Thyroid gland (tissue), 4 donors: ENCODE measurements around the gene SYMPK. TPM values are rescaled to one million over a fixed set of nuclear protein-coding genes. Genes with fewer than 3 reads are reported as not detected.
"Not testable (repeated sequence)": the region's sequence is repeated elsewhere in the genome, so short reads cannot be mapped to it uniquely, and the experiment has no call there.

Source experiments
- DNase-seq, 2 donors: peaks; one replicate each; pipeline ENCODE4 v3.0.0-alpha.2; 2019
- H3K27ac ChIP-seq, 3 donors: fragments of 200-600 bp; sonication (generic); 1 replicate in 2 of 3; 2 replicates in 1 of 3; pipeline ENCODE4 v1.5.1; 2016 to 2019; ENCODE audit warnings: mild to moderate bottlenecking in 1 of 3, moderate library complexity in 1 of 3
- H3K27me3 ChIP-seq: fragments of 200-600 bp; sonication (generic); one replicate; pipeline ENCODE4 v1.5.1; 2019
- H3K36me3 ChIP-seq, 2 donors: fragments of 200-600 bp; sonication (generic); one replicate each; pipeline ENCODE4 v1.5.1; 2016 to 2019
- H3K4me1 ChIP-seq, 2 donors: fragments of 200-600 bp; sonication (generic); one replicate each; pipeline ENCODE4 v1.5.1; 2017 to 2019
- H3K4me3 ChIP-seq, 3 donors: fragments of 200-600 bp; sonication (generic); replicated peaks in 1 of 3; 1 replicate in 2 of 3; 2 replicates in 1 of 3; pipeline ENCODE4 v1.5.1; 2016; ENCODE audit warnings: mild to moderate bottlenecking in 1 of 3
- H3K9me3 ChIP-seq: fragments of 200-600 bp; sonication (generic); one replicate; pipeline ENCODE4 v1.5.1; 2017
- POLR2A ChIP-seq, 2 donors: fragments of 450-650 bp; IDR thresholded peaks; one replicate each; pipeline ENCODE4 v1.6.1; 2017; ENCODE audit warnings: antibody characterized with exemption in 2 of 2, mild to moderate bottlenecking in 2 of 2, moderate library complexity in 1 of 2
- WGBS, 2 donors: methylation state at CpG; one replicate each; pipeline ENCODE4 v1.1.5; 2017; 5-methylcytosine and 5-hydroxymethylcytosine counted together
- intact Hi-C: fragments of 100-400 bp; cut with DNase I; formaldehyde crosslinking; loops from one replicate; pipeline ENCODE4 v1.15.1; 2023
- total RNA-seq, 4 donors: library from RNA; depleted of rRNA; stranded (reverse); fragments of >200 nt; gene quantifications; one replicate each; pipeline ENCODE4 v1.2.3, GENCODE V29; 2016
- TF ChIP-seq, protein P1 (sequence below), 6 experiments: fragments of 200-600 bp in 3 of 6; fragments of 450-650 bp in 3 of 6; sonication (generic) in 3 of 6; IDR thresholded peaks; one replicate each; pipeline ENCODE4 v1.5.1; 2016 to 2019; ENCODE audit warnings: antibody characterized with exemption in 6 of 6, mild to moderate bottlenecking in 2 of 6, inconsistent platforms in 1 of 6, moderate library complexity in 1 of 6

SYMPK gene
- total RNA-seq, 4 donors from 2014 or later, result 32.4 to 56.8 (median 38.7) TPM

DNA sequence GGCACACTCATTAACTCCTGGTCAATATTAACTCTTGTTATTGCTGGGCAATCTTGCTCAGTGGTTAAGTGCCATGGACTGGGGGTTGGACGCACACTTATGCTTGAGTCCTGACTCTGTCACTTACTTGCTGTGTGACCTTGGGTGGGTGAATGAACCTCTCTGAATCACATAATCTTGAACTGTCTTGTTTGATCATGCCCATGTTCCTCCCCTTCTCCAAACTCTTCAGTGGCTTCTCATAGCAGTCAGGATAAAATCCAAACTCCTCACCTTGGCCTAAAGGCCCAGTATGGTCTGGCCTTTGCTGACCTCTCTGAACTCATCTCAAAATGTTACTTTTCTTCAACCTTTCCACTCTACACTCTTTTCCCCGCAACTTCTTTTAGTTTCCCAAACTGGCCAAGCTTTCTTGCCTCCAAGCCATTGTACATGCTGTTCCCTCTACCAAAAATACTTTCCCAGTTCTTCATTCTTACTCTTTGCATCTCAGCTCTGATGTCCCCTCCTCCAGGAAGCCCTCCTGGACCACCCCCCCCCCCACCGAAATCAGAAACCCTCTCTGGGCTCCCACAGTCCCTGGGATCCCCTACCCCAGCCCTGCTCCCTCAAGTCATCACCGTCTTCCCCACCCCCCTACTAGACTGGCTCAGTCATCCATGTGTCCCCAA is 37.1 kb upstream of the SYMPK start:
- Histone ChIP-seq H3K36me3 (peaks cover 6 to 21% of the 10 kb centered on the region in 2 donors), H3K4me3 (no peak overlapping the region), H3K9me3 (no peaks in the 10 kb centered on the region), H3K4me1 (peaks cover 14 to 23% of the 10 kb centered on the region in 2 donors), H3K27ac (no peak overlapping the region), H3K27me3 (no peaks in the 10 kb centered on the region)
- TF ChIP-seq, protein P1, sequence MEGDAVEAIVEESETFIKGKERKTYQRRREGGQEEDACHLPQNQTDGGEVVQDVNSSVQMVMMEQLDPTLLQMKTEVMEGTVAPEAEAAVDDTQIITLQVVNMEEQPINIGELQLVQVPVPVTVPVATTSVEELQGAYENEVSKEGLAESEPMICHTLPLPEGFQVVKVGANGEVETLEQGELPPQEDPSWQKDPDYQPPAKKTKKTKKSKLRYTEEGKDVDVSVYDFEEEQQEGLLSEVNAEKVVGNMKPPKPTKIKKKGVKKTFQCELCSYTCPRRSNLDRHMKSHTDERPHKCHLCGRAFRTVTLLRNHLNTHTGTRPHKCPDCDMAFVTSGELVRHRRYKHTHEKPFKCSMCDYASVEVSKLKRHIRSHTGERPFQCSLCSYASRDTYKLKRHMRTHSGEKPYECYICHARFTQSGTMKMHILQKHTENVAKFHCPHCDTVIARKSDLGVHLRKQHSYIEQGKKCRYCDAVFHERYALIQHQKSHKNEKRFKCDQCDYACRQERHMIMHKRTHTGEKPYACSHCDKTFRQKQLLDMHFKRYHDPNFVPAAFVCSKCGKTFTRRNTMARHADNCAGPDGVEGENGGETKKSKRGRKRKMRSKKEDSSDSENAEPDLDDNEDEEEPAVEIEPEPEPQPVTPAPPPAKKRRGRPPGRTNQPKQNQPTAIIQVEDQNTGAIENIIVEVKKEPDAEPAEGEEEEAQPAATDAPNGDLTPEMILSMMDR (IDR thresholded peaks at IDR 0.05), result no peak
- no peak for TF ChIP-seq POLR2A (IDR thresholded peaks at IDR 0.05)
- no peak for DNase-seq
- intact Hi-C loops, result loop anchor here (10.0 kb wide), 1 partner anchor 115 kb away; no protein-coding TSS in a partner anchor
- WGBS, 2 donors, result 92 to 96% methylated on average over 4 of the region's 4 CpGs

DNA sequence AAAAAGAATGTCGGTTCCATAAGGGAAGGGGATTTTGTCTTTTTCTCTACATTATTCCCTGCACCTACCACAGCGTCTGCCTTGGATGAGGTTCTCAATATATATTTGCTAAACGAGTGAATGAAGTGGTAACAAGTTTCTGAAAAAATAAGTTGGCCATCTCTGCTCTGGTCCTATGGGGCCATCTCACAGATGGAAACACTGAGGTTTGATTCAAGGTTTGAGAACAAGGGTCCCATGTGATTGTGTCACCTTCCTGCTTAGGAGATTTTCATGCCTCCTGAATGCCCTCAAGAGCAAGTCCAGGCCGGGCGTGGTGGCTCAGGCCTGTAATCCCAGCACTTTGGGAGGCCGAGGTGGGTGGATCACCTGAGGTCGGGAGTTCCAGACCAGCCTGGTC is 36.3 kb upstream of the SYMPK start:
- no peak for DNase-seq
- Histone ChIP-seq H3K27ac (no peak overlapping the region), H3K36me3 (peaks cover 7 to 21% of the 10 kb centered on the region in 2 donors), H3K4me1 (peaks cover 14 to 23% of the 10 kb centered on the region in 2 donors), H3K27me3 (no peaks in the 10 kb centered on the region), H3K9me3 (no peaks in the 10 kb centered on the region), H3K4me3 (no peak overlapping the region)
- intact Hi-C loops, result loop anchor here (10.0 kb wide), 1 partner anchor 116 kb away; no protein-coding TSS in a partner anchor
- WGBS, 2 donors, result 94 to 95% methylated on average over 7 of the region's 7 CpGs
- TF ChIP-seq, protein P1 (IDR thresholded peaks at IDR 0.05), result no peak
- TF ChIP-seq POLR2A (IDR thresholded peaks at IDR 0.05), result no peak

GRCh38 chr19:45897261-45897812 is 34.4 kb upstream of the SYMPK start:
- H3K36me3 ChIP-seq, result peaks cover 7 to 21% of the 10 kb centered on the region in 2 donors
- no peak overlapping the region for H3K27ac ChIP-seq
- H3K4me3 ChIP-seq, result no peak overlapping the region

DNA sequence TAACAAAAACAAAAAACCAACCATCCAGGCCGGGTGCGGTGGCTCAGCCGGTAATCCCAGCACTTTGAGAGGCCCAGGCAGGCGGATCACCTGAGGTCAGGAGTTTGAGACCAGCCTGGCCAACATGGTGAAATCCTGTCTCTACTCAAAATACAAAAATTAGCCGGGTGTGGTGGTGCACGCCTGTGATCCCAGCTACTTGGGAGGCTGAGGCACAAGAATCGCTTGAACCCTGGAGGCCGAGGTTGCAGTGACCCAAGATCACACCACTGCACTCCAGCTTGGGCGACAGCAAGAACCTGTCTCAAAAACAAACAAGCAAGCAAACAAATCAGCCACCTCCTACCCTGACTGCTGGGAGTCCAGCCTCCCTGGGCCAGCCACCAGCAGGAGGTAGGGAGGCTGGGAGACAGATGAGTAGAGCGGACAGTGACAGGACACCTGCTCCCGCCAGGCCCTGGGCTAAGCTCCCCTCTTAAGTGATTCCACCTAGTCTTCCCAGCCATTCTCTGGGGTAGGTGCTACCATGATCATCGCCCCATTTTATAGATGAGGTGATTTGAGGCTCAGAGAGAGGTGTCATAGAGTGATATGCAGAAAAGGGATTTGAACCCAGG is 33.1 kb upstream of the SYMPK start:
- H3K27ac ChIP-seq, DNase-seq, H3K27me3 ChIP-seq, H3K9me3 ChIP-seq, H3K4me3 ChIP-seq: not testable (repeated sequence)
- Histone ChIP-seq H3K4me1 (peaks cover 4 to 12% of the 10 kb centered on the region in 2 donors), H3K36me3 (peaks cover 7 to 21% of the 10 kb centered on the region in 2 donors)
- WGBS, 2 donors, result 89 to 92% methylated on average over 12 of the region's 12 CpGs
- intact Hi-C loops, result loop anchor here (10.0 kb wide), 1 partner anchor 119 kb away; no protein-coding TSS in a partner anchor

More at GRCh38 chr19:45897261-45897812, 34.4 kb upstream of the SYMPK start:
- WGBS, 2 donors, result 95 to 100% methylated on average over 7 to 8 of the region's 8 CpGs
- H3K4me1 ChIP-seq, result peaks cover 8 to 17% of the 10 kb centered on the region in 2 donors
- no peak for TF ChIP-seq POLR2A (IDR thresholded peaks at IDR 0.05)
- TF ChIP-seq, protein P1 (IDR thresholded peaks at IDR 0.05), result no peak
- no peaks in the 10 kb centered on the region for H3K27me3 ChIP-seq
- H3K9me3 ChIP-seq, result no peaks in the 10 kb centered on the region
- intact Hi-C loops, result loop anchor here (10.0 kb wide), 1 partner anchor 117 kb away; no protein-coding TSS in a partner anchor
- DNase-seq, result no peak

GRCh38 chr19:45895519-45895972 is 32.6 kb upstream of the SYMPK start:
- 79 to 85% methylated on average over 9 of the region's 9 CpGs for WGBS, 2 donors
- TF ChIP-seq, protein P1 (IDR thresholded peaks at IDR 0.05), result no peak
- no peak for TF ChIP-seq POLR2A (IDR thresholded peaks at IDR 0.05)
- no peaks in the 10 kb centered on the region for H3K9me3 ChIP-seq
- no peaks in the 10 kb centered on the region for H3K27me3 ChIP-seq
- no peak overlapping the region for H3K27ac ChIP-seq
- H3K4me3 ChIP-seq, result no peak overlapping the region
- peaks cover 7 to 21% of the 10 kb centered on the region in 2 donors for H3K36me3 ChIP-seq
- no peak for DNase-seq
- intact Hi-C loops, result loop anchor here (10.0 kb wide), 1 partner anchor 119 kb away; no protein-coding TSS in a partner anchor
- peaks cover 0 to 7% of the 10 kb centered on the region in 2 donors for H3K4me1 ChIP-seq
